ENCODE measurements around the gene SELENON. TPM values are rescaled to one million over a fixed set of nuclear protein-coding genes. Genes with fewer than 3 reads are reported as not detected.

The SELENON gene
- total RNA-seq, 2 experiments from 2014 or later, result 15.0 to 15.6 TPM

GRCh38 chr1:25867210-25867991, 67.4 kb downstream of the SELENON start:
- Mint-ChIP-seq H3K4me3 (no peak overlapping the region), H3K4me1 (peaks cover 3% of the 10 kb centered on the region), H3K27me3 (no peaks in the 10 kb centered on the region), H3K9me3 (no peaks in the 10 kb centered on the region), H3K27ac (no peak overlapping the region), H3K36me3 (peaks cover 8% of the 10 kb centered on the region)
- DNase-seq, result no peak

Other genes starting within 250 kb of the SELENON start
- gene MAN1C1, start 183.4 kb upstream of the SELENON start, total RNA-seq, result 1 to 10 TPM; 5.1 to 5.3 TPM
- gene MTFR1L, start 19.8 kb downstream of the SELENON start, total RNA-seq, result 10 to 100 TPM; 23.3 to 23.4 TPM
- 10 to 100 TPM; 12.1 to 15.1 TPM for gene AUNIP, start 59.3 kb downstream of the SELENON start, total RNA-seq
- 1 to 10 TPM; 8.6 to 9.2 TPM for gene PAQR7, start 75.5 kb downstream of the SELENON start, total RNA-seq
- gene STMN1, start 106.2 kb downstream of the SELENON start, total RNA-seq, result 100 to 1,000 TPM; 501 to 504 TPM
- 1 to 10 TPM; 8.6 to 8.8 TPM for gene PAFAH2, start 197.9 kb downstream of the SELENON start, total RNA-seq
- not detected for gene EXTL1, start 221.6 kb downstream of the SELENON start, total RNA-seq
- not detected for gene SLC30A2, start 245.9 kb downstream of the SELENON start, total RNA-seq